SU-DHL-6 (cell line): ENCODE measurements around the gene C17orf114.
"Not testable (repeated sequence)": the region's sequence is repeated elsewhere in the genome, so short reads cannot be mapped to it uniquely, and the experiment has no call there.

Experiments
- H2AFZ ChIP-seq: fragments of 200-600 bp; sonication (generic); 2 replicates; pipeline ENCODE4 v1.6.1; 2014; ENCODE audit warnings: low read depth, mild to moderate bottlenecking, moderate library complexity, mixed read lengths, antibody characterized with exemption, low read length; ENCODE audit not compliant: severe bottlenecking
- H3F3A ChIP-seq: fragments of 200-600 bp; shearing (Covaris generic); 2 replicates; pipeline ENCODE4 v1.6.0; 2016; ENCODE audit warnings: antibody characterized with exemption, mild to moderate bottlenecking; ENCODE audit not compliant: insufficient read depth
- H3K27ac ChIP-seq: fragments of 200-600 bp; sonication (generic); 2 replicates; pipeline ENCODE4 v1.5.1; 2016; ENCODE audit warnings: low read depth, mild to moderate bottlenecking, low read length, moderate library complexity, mixed read lengths
- H3K27me3 ChIP-seq: fragments of 200-600 bp; sonication (generic), shearing (Covaris generic); 2 replicates; pipeline ENCODE4 v1.6.0; 2014; ENCODE audit warnings: mild to moderate bottlenecking, low read length
- H3K36me3 ChIP-seq: fragments of 200-600 bp; sonication (generic); 2 replicates; pipeline ENCODE4 v1.6.1; 2014; ENCODE audit warnings: mild to moderate bottlenecking, low read length, mixed read lengths
- H3K4me2 ChIP-seq: fragments of 300-600, 200-600 bp; shearing (Covaris generic), sonication (generic); 2 replicates; pipeline ENCODE4 v1.6.0; 2014; ENCODE audit warnings: low read length, low read depth, mild to moderate bottlenecking; ENCODE audit not compliant: poor library complexity, severe bottlenecking
- H3K4me3 ChIP-seq: fragments of 200-600 bp; sonication (generic); 2 replicates; pipeline ENCODE4 v1.5.1; 2014; ENCODE audit warnings: antibody characterized with exemption, low read length, mild to moderate bottlenecking, mixed read lengths; ENCODE audit not compliant: insufficient read depth, poor library complexity, severe bottlenecking
- H3K79me2 ChIP-seq: fragments of 200-600 bp; sonication (generic); 2 replicates; pipeline ENCODE4 v1.6.1; 2014; ENCODE audit warnings: mild to moderate bottlenecking, low read length, moderate library complexity; ENCODE audit not compliant: insufficient read depth
- H3K9ac ChIP-seq: fragments of 200-600 bp; sonication (generic); 2 replicates; pipeline ENCODE4 v1.7.0; 2014; ENCODE audit warnings: mild to moderate bottlenecking, low read length
- H3K9me2 ChIP-seq: fragments of 200-600 bp; sonication (generic); replicated peaks from 2 replicates; pipeline ENCODE4 v1.6.1; 2014; ENCODE audit warnings: low read length; ENCODE audit not compliant: insufficient read depth
- H3K9me3 ChIP-seq: fragments of 200-600 bp; sonication (generic); 2 replicates; pipeline ENCODE4 v1.6.1; 2014; ENCODE audit warnings: low read length, mixed read lengths; ENCODE audit not compliant: insufficient read depth
- H4K20me1 ChIP-seq: fragments of 200-600 bp; sonication (generic); 2 replicates; pipeline ENCODE4 v1.6.1; 2014; ENCODE audit warnings: low read depth, mild to moderate bottlenecking, antibody characterized with exemption, low read length, moderate library complexity, mixed read lengths
- CTCF ChIP-seq: fragments of 200-600 bp; sonication (generic); IDR thresholded peaks from one replicate; pipeline ENCODE4 v1.5.1; 2017; ENCODE audit warnings: antibody characterized with exemption, mild to moderate bottlenecking, low read length, moderate library complexity; ENCODE audit not compliant: insufficient read depth, poor library complexity, severe bottlenecking
- EZH2phosphoT487 ChIP-seq: fragments of 200-600 bp; sonication (generic), shearing (Covaris generic); conservative IDR thresholded peaks from 2 replicates; pipeline ENCODE4 v1.6.1; 2018; ENCODE audit warnings: mild to moderate bottlenecking, antibody characterized with exemption, low read length, moderate library complexity, mixed read lengths

C17orf114 gene

DNA sequence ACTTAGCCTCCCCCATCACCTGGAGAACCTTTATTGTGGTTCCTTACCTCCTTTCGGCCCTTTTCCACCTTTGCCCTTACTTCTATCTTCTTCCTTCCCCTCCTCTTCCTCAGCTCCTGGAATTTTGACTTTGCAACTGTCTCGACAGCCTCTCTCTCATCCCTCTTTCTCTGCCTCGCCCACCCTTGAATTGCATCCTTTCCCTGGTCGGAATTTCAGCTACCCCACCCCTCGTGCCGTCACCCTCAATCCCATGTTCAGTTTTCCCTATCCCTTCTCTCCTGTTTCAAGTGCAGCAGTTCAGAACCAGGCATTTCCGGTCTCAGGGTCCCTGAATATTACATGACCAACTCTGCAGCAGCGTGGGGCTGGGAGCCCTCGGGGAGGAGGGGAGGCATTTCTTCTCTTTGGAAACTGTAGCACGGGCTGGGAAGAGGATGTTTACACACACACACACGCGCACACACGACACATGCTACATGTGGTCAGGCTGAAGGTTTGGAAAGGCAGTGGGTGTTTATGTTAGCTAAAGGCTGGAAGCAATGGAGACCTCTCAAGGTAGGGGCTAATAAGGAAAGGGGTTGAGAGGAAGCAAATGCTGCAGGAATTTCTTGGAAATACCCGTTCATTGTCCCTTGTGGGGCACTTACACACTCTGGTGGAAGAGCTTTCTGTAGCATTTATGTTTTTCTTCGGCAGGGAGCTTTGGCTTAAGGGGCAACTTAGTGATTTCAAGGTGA, 32.0 kb upstream of the C17orf114 start:
- no peaks in the 10 kb centered on the region for H3K27me3 ChIP-seq
- H3K9me3 ChIP-seq = no peaks in the 10 kb centered on the region
- H3K9me2 ChIP-seq = no peaks in the 10 kb centered on the region
- H3K4me2 ChIP-seq = peak overlapping the region; percentile 83
- H3K27ac ChIP-seq = peak overlapping the region; percentile 21; the same call in 1 of the 2 replicates
- peak overlapping the region; percentile 65 for H2AFZ ChIP-seq
- peak overlapping the region; percentile 90 for H3K9ac ChIP-seq
- H3F3A ChIP-seq = 0 out of 2 replicates have a peak, but pooled peaks cover 6% of the 10 kb centered on the region
- TF ChIP-seq EZH2phosphoT487 = no peak
- TF ChIP-seq CTCF = no peak
- H3K36me3 ChIP-seq = no peaks in the 10 kb centered on the region
- peaks cover 36% of the 10 kb centered on the region for H3K79me2 ChIP-seq
- H4K20me1 ChIP-seq = no peaks in the 10 kb centered on the region
- H3K4me3 ChIP-seq = peak overlapping the region; percentile 81

GRCh38 chr17:4833178-4833940, 31.2 kb upstream of the C17orf114 start, which contains the start of gene MINK1:
TSS of gene MINK1 (plus strand) at chr17:4833340. CDS start at chr17:4833584, 244 bp downstream.
- peak within 1 kb of the TSS; percentile 83 for H3K4me2 ChIP-seq
- H3K36me3 ChIP-seq = no peaks in the 10 kb centered on the region
- no peak for TF ChIP-seq CTCF
- TF ChIP-seq EZH2phosphoT487 = no peak
- H3K27me3 ChIP-seq = no peaks in the 10 kb centered on the region
- peak within 1 kb of the TSS; percentile 90 for H3K9ac ChIP-seq
- no peaks in the 10 kb centered on the region for H3K9me2 ChIP-seq
- no peaks in the 10 kb centered on the region for H3K9me3 ChIP-seq
- peak within 1 kb of the TSS; percentile 81 for H3K4me3 ChIP-seq
- H2AFZ ChIP-seq = peak within 1 kb of the TSS; percentile 99
- peaks cover 35% of the 10 kb centered on the region for H3K79me2 ChIP-seq
- H3F3A ChIP-seq = 0 out of 2 replicates have a peak, but pooled peaks cover 6% of the 10 kb centered on the region
- H4K20me1 ChIP-seq = no peaks in the 10 kb centered on the region
- H3K27ac ChIP-seq = peak within 1 kb of the TSS; percentile 21; the same call in 1 of the 2 replicates

- H3F3A ChIP-seq, H3K9me3 ChIP-seq, H3K27ac ChIP-seq, H3K36me3 ChIP-seq, H3K9me2 ChIP-seq, H3K27me3 ChIP-seq, H4K20me1 ChIP-seq: not testable (repeated sequence)
- peaks cover 34% of the 10 kb centered on the region for H3K79me2 ChIP-seq
- peak overlapping the region; percentile 90 for H3K9ac ChIP-seq
- H2AFZ ChIP-seq = peak overlapping the region; percentile 99
- peak overlapping the region; percentile 83 for H3K4me2 ChIP-seq
- H3K4me3 ChIP-seq = peak overlapping the region; percentile 81
These were observed 30.7 kb upstream of the C17orf114 start for GRCh38 chr17:4832829-4833177.

DNA sequence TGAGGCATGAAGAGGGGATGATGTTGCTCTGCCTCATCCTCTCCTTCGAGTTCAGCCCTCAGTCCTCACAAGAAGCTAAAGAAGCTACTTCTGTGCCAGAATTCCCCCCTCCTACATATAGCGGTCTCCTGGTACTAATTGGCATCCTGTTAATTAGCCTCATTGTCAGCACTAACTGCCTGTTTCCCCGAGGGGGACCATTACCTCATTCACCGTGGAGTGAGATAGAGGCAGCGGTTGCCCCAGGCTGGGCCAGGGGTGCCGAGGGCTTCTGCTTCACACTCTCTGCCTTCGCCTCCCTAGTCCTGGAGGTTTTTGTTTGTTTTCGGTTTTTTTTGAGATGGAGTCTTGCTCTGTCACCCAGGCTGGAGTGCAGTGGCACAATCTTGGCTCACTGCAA, 25.3 kb upstream of the C17orf114 start:
- no peaks in the 10 kb centered on the region for H4K20me1 ChIP-seq
- H3K9me3 ChIP-seq = no peaks in the 10 kb centered on the region
- H3K79me2 ChIP-seq = no peaks in the 10 kb centered on the region
- H3K27me3 ChIP-seq = no peaks in the 10 kb centered on the region
- H3K4me2 ChIP-seq = no peak overlapping the region
- no peaks in the 10 kb centered on the region for H3K9me2 ChIP-seq
- TF ChIP-seq EZH2phosphoT487 (no peak), CTCF (no peak)
- H3K4me3 ChIP-seq = no peak overlapping the region
- H2AFZ ChIP-seq = no peak overlapping the region
- H3K36me3 ChIP-seq = no peaks in the 10 kb centered on the region
- H3K9ac ChIP-seq = no peak overlapping the region
- H3F3A ChIP-seq = no peaks in the 10 kb centered on the region
- H3K27ac ChIP-seq = no peak overlapping the region
